ENCODE measurements around the gene DAGLB. TPM values are rescaled to one million over a fixed set of nuclear protein-coding genes. Genes with fewer than 3 reads are reported as not detected.

The DAGLB gene
- total and polyA plus RNA-seq, 2 of the 4 experiments (the other 2 are of a cell fraction), result 23.4 to 33.5 TPM

DNA sequence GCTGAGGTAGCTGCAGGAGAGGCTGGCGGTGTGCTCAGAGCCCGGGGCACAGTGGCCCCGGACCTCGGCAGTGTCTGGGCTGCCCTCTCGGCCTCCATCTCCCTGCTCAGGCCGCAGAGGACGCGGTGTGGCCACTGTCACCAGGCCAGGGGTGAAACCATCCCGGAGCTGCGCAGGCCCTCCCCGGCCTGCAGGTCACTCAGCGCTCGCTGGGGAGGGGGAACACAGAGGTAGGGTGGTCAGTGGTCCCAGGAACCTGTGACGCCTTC, 49.8 kb upstream of the DAGLB start:
- Histone ChIP-seq H3K27me3 (ENCODE audit: control insufficient read depth, insufficient read depth, low read length) (peaks cover 7% of the 10 kb centered on the region), H3K23ac (ENCODE audit: low read depth, low read length) (no peak overlapping the region), H3K4ac (ENCODE audit: low read depth, low read length) (no peak overlapping the region), H3K36me3 (ENCODE audit: control insufficient read depth, insufficient read depth, low read length) (no peaks in the 10 kb centered on the region), H3K4me1 (ENCODE audit: control insufficient read depth, insufficient read depth, low read length) (no peaks in the 10 kb centered on the region), H3K9me3 (ENCODE audit: control insufficient read depth, insufficient read depth, low read length) (no peaks in the 10 kb centered on the region), H4K8ac (ENCODE audit: low read depth in 2 of 2, low read length in 2 of 2) (no peak overlapping the region), H3K4me2 (ENCODE audit: low read depth, low read length) (no peak overlapping the region), H2AK5ac (ENCODE audit: low read depth, low read length) (no peak overlapping the region), H3K56ac (ENCODE audit: extremely low read depth, insufficient read depth, low read length) (no peak overlapping the region), H2AFZ (replicated peaks; ENCODE audit: low read length, poor library complexity) (no peak overlapping the region), H3K9me1 (ENCODE audit: insufficient read depth, low read length) (no peaks in the 10 kb centered on the region), H3K4me3 (ENCODE audit: insufficient read depth, low read depth, low read length) (no peak overlapping the region), H2BK120ac (ENCODE audit: low read depth, low read length) (no peak overlapping the region), H3K27ac (ENCODE audit: insufficient read depth, low read length) (no peak overlapping the region), H4K20me1 (ENCODE audit: insufficient read depth, low read length) (no peaks in the 10 kb centered on the region), H4K91ac (ENCODE audit: insufficient read depth, low read depth, low read length) (no peak overlapping the region), H4K5ac (ENCODE audit: low read depth, low read length) (no peak overlapping the region), H2BK20ac (ENCODE audit: low read depth, low read length) (no peak overlapping the region), H3K14ac (replicated peaks; ENCODE audit: low read depth, low read length) (no peak overlapping the region), H3K79me1 (ENCODE audit: low read depth in 1 of 2, low read length in 2 of 2) (no peaks in the 10 kb centered on the region), H2AK9ac (replicated peaks; ENCODE audit: low read depth, low read length, poor library complexity) (no peak overlapping the region), H3K9ac (ENCODE audit: low read depth, low read length) (no peak overlapping the region), H2BK5ac (ENCODE audit: low read depth, low read length, poor library complexity, severe bottlenecking) (no peak overlapping the region), H2BK15ac (ENCODE audit: low read depth, low read length) (no peak overlapping the region), H3K18ac (ENCODE audit: low read depth, low read length) (no peak overlapping the region)
- DNase-seq (no peak), ATAC-seq (ENCODE audit: low read depth) (no peak)
- TF ChIP-seq BHLHE40 (IDR thresholded peaks at IDR 0.05; ENCODE audit: low read depth, low read length), result no peak
- no peak for TF ChIP-seq CHD1 (IDR thresholded peaks at IDR 0.05; ENCODE audit: low read depth, low read length)
- TF ChIP-seq MAZ (IDR thresholded peaks at IDR 0.05; ENCODE audit: borderline replicate concordance, low read depth, low read length), result no peak
- no peak for TF ChIP-seq RFX5 (IDR thresholded peaks at IDR 0.05; ENCODE audit: low read depth, low read length)
- TF ChIP-seq RAD21 (IDR thresholded peaks at IDR 0.05; ENCODE audit: low read length), result no peak
- no peak for TF ChIP-seq RCOR1 (IDR thresholded peaks at IDR 0.05; ENCODE audit: insufficient replicate concordance, low read length)
- no peak for TF ChIP-seq FOS (IDR thresholded peaks at IDR 0.05; ENCODE audit: low read depth, low read length)
- TF ChIP-seq, protein P1, sequence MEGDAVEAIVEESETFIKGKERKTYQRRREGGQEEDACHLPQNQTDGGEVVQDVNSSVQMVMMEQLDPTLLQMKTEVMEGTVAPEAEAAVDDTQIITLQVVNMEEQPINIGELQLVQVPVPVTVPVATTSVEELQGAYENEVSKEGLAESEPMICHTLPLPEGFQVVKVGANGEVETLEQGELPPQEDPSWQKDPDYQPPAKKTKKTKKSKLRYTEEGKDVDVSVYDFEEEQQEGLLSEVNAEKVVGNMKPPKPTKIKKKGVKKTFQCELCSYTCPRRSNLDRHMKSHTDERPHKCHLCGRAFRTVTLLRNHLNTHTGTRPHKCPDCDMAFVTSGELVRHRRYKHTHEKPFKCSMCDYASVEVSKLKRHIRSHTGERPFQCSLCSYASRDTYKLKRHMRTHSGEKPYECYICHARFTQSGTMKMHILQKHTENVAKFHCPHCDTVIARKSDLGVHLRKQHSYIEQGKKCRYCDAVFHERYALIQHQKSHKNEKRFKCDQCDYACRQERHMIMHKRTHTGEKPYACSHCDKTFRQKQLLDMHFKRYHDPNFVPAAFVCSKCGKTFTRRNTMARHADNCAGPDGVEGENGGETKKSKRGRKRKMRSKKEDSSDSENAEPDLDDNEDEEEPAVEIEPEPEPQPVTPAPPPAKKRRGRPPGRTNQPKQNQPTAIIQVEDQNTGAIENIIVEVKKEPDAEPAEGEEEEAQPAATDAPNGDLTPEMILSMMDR (conservative IDR thresholded peaks at IDR 0.05; ENCODE audit: low read depth, low read length), result no peak
- TF ChIP-seq, protein P2, sequence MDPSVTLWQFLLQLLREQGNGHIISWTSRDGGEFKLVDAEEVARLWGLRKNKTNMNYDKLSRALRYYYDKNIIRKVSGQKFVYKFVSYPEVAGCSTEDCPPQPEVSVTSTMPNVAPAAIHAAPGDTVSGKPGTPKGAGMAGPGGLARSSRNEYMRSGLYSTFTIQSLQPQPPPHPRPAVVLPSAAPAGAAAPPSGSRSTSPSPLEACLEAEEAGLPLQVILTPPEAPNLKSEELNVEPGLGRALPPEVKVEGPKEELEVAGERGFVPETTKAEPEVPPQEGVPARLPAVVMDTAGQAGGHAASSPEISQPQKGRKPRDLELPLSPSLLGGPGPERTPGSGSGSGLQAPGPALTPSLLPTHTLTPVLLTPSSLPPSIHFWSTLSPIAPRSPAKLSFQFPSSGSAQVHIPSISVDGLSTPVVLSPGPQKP (IDR thresholded peaks at IDR 0.05; ENCODE audit: borderline replicate concordance, low read depth, low read length), result no peak
- TF ChIP-seq POLR2A (IDR thresholded peaks at IDR 0.05; ENCODE audit: low read depth, low read length), result no peak
- no peak for TF ChIP-seq SMC3 (IDR thresholded peaks at IDR 0.05; ENCODE audit: low read depth, low read length)
- TF ChIP-seq NFE2L2 (IDR thresholded peaks at IDR 0.05; ENCODE audit: low read depth, low read length), result no peak
- TF ChIP-seq, protein P3, sequence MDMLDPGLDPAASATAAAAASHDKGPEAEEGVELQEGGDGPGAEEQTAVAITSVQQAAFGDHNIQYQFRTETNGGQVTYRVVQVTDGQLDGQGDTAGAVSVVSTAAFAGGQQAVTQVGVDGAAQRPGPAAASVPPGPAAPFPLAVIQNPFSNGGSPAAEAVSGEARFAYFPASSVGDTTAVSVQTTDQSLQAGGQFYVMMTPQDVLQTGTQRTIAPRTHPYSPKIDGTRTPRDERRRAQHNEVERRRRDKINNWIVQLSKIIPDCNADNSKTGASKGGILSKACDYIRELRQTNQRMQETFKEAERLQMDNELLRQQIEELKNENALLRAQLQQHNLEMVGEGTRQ (IDR thresholded peaks at IDR 0.05; ENCODE audit: low read depth, low read length), result no peak
- TF ChIP-seq CEBPB (IDR thresholded peaks at IDR 0.05; ENCODE audit: low read depth, low read length), result no peak
- TF ChIP-seq MXI1 (IDR thresholded peaks at IDR 0.05; ENCODE audit: borderline replicate concordance, low read depth, low read length), result no peak
- no peak for TF ChIP-seq MAFK (IDR thresholded peaks at IDR 0.05; ENCODE audit: low read depth, low read length)
- no TSS peak for BruUV-seq (replicated peaks)
- 82% methylated on average over 4 of the region's 14 CpGs; no CpG with 5 or more reads in 1 of the 2 experiments for WGBS, 2 experiments (ENCODE audit: extremely low coverage in 2 of 2, insufficient read length in 1 of 2)
- ChIA-PET POLR2A (ENCODE audit: unreplicated experiment) (no interaction called here), CTCF (interaction anchor here (0.5 kb wide), 1 partner anchor 944 kb away, joined by 3 read pairs; no protein-coding TSS in a partner anchor)
- intact Hi-C loops (cut with micrococcal nuclease) (no loop called here), in situ Hi-C loops (cut with MboI; ENCODE audit: low sequenced_read_pairs) (no loop called here), dilution Hi-C loops (cut with HindIII; ENCODE audit: low sequenced_read_pairs, unreplicated experiment) (no loop called here)

All from IMR-90 (cell line).